GM12892 (cell line): ENCODE results near the gene GABPB1.
A peak's percentile ranks its signal among the peaks of the same experiment; 100 is the strongest.

Experiments
- DNase-seq: peaks from one replicate; pipeline ENCODE4 v3.0.0; 2011; ENCODE audit not compliant: insufficient read length
- FAIRE-seq: peaks from 2 replicates; lab custom pipeline; 2011; peaks lifted over from hg19 to GRCh38; lab: Jason Lieb, UNC
- POLR2A ChIP-seq: IDR thresholded peaks from 2 replicates; pipeline ENCODE4 v1.6.1; 2011; ENCODE audit warnings: low read depth, low read length, control low read depth
- POLR2AphosphoS5 ChIP-seq: IDR thresholded peaks from 2 replicates; pipeline ENCODE4 v1.6.1; 2011; ENCODE audit warnings: low read depth, low read length, control low read depth
- TAF1 ChIP-seq: IDR thresholded peaks from 2 replicates; pipeline ENCODE4 v1.6.1; 2011; ENCODE audit warnings: low read depth, mild to moderate bottlenecking, control low read depth, low read length, borderline replicate concordance

Gene GABPB1

GRCh38 chr15:50339717-50340116 lies 15.3 kb downstream of the GABPB1 start:
- FAIRE-seq (peak; percentile 76), DNase-seq (no peak)
- TF ChIP-seq POLR2A (no peak), POLR2AphosphoS5 (no peak), TAF1 (no peak)

DNA sequence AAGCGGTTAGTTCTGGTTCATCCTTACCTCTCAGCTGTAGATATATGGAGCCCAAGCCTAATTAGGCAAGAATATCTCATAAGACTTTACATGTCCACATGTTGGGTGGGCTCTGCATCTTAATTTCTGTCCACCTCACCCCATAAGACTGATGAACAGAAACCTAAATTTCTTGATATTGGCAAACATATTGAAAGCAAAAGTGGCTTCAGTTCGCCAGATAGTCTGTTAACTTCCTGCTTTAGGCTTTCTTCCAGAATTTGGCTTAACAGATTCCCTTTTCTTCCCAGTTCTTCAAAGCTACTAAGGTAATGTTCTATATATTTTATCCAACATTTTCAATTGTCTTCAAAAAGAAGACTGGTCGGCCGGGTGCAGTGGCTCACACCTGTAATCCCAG lies 19.7 kb downstream of the GABPB1 start:
- no peak for FAIRE-seq
- TF ChIP-seq POLR2AphosphoS5, result no peak
- TF ChIP-seq TAF1, result no peak
- TF ChIP-seq POLR2A, result no peak
- no peak for DNase-seq

DNA sequence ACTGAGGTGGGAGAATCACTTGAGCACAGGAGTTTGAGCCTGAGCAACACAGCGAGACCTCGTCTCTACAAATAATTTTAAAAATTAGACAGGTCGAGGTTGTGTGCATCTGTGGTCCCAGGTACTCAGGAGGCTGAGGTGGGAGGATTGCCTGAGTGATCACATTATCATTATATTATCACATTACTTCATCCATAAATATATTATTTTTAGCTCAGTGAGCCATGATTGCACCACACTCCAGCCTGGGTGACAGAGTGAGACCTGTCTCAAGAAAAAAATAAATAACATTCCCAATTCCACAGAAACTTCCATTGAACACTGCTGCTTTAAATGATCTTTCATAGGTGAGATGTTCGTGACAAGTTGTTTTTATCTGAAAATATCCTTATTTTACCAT lies 21.8 kb downstream of the GABPB1 start:
- DNase-seq (no peak), FAIRE-seq (no peak)
- no peak for TF ChIP-seq POLR2AphosphoS5
- TF ChIP-seq POLR2A, result no peak
- TF ChIP-seq TAF1, result no peak

DNA sequence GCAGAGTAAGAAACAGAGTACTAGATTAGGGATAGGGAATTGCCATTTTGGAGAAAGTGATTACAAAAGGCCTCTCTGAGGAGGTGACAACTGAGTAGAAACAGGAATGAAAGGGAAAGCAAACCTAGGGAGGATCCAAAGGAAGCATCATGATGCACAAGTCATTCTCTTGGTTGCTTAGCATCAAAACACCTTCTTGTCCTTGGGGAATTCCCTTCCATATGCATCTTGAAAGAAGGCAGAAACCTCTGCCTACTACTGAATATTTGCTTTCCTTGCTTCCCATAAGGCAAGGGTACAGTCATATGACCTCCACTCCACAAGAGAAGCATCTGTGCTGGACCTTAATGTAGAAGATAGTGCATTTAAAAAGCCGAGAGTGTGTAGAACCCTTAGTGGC lies 24.1 kb downstream of the GABPB1 start:
- TF ChIP-seq POLR2A (no peak), POLR2AphosphoS5 (no peak), TAF1 (no peak)
- DNase-seq, result no peak
- FAIRE-seq, result peak; percentile 30

- FAIRE-seq, result no peak
Observed at GRCh38 chr15:50328116-50328515, 26.9 kb downstream of the GABPB1 start.

DNA sequence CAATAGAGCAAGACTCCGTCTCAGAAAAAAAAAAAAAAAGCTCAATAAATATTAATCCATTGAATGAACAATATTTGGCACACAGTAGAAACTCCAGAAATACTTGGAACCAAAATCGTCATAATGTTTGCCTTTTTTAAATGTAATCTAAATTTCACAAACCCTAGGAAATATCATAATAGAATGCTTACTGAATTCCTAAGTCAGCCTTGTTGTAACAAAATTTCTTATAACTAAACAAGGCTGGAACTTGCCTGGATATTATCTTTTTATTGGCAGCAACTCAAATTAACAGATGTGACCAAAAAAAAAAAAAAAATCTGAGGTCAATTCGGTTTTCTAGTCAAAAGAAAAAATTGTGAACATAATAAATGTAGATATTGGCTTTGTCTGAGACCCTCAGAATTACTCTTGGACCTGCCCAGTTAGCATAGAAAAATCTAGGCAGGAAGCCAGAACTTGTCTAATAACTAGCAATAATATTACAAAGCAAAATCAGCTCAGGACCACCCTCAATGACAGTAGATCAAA lies 33.3 kb downstream of the GABPB1 start:
- TF ChIP-seq POLR2A (no peak), POLR2AphosphoS5 (no peak), TAF1 (no peak)
- FAIRE-seq (no peak), DNase-seq (no peak)

More at GRCh38 chr15:50328116-50328515, 26.9 kb downstream of the GABPB1 start:
- no peak for DNase-seq
- TF ChIP-seq TAF1 (no peak), POLR2AphosphoS5 (no peak)

GRCh38 chr15:50320504-50320903 lies 34.5 kb downstream of the GABPB1 start:
- no peak for TF ChIP-seq POLR2AphosphoS5
- no peak for TF ChIP-seq TAF1
- TF ChIP-seq POLR2A, result no peak
- FAIRE-seq (no peak), DNase-seq (no peak)

DNA sequence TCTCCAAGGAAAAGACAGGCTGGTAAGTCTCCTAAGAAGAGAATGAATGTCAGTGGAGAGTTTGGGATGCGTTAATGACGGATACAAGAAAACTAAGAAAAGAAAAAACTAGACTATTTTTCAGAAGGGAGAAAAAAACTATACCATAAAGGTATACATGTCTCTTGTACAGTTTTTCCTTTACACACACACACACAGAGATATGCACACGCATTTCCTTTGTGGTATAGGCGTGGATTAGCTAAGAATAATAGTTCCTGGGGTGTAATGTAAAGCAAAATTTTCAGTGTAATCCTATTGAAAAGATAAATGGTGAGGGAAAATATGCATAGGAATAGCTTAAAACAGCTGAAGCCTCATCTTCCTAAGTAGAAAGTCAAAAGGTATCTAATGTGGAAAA lies 36.3 kb downstream of the GABPB1 start:
- FAIRE-seq (no peak), DNase-seq (no peak)
- TF ChIP-seq TAF1, result no peak
- no peak for TF ChIP-seq POLR2AphosphoS5

GRCh38 chr15:50315814-50316630 lies 39.0 kb downstream of the GABPB1 start:
- FAIRE-seq, result peak; percentile 46
- TF ChIP-seq POLR2A (no peak), POLR2AphosphoS5 (no peak), TAF1 (no peak)
- DNase-seq, result no peak

GRCh38 chr15:50312636-50313035 lies 42.4 kb downstream of the GABPB1 start:
- DNase-seq (no peak), FAIRE-seq (no peak)
- no peak for TF ChIP-seq TAF1
- TF ChIP-seq POLR2AphosphoS5, result no peak
- no peak for TF ChIP-seq POLR2A

DNA sequence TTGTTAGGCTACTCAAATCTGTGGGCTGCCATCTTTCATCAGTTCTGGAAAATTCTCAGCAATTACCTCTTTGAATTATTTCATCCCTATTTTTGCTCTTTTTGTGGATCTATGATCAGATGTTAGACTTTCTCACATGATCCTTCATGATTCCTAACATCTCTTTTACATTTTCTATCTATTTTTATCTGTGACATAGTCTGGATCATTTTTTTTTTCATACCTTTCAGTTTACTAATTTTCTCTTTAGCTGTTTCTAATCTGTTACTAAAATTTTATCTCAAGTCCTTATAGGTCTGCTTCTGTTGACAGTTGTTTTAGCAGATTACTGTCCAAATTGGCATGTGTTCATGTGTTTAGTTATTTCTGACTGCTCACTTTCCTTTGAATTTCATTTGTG lies 47.2 kb downstream of the GABPB1 start:
- FAIRE-seq (no peak), DNase-seq (no peak)
- TF ChIP-seq POLR2AphosphoS5 (no peak), POLR2A (no peak), TAF1 (no peak)

DNA sequence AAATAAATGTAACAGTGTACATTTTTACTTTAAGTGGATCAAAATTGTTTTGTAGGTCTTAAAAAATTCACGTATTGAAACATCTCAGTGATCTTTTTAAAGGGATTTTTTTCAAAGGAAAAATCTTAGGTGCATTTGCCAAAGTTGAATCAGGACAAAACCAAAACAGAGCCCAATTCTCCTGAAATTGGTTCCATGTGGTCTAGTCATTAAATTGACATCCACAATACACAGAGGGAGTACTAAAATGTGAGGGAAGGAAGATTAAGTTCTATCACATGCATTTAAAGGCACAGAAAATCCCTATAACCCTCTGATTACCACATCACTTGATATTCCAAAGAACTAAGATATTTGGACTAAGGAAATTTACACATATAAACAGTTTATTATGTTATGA lies 50.2 kb downstream of the GABPB1 start:
- DNase-seq, result no peak
- no peak for TF ChIP-seq POLR2AphosphoS5
- FAIRE-seq, result no peak

DNA sequence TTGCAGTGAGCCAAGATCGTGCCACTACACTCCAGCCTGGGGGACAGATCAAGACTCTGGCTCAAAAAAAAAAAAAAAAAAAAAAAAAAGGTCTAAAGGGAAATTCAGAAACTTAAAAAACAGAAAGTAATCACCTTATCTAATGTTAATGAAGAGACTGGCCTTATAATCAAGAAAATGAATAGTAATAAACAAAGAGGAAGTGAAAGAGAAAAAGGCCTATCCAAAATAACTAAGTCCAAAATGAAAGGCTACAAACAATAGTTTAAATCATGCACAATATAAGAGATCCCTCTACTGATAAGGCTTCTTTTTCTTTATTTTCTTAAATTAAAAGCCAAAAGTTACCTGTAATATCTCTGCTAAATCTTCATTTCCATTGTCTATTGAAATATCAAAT lies 52.4 kb downstream of the GABPB1 start:
- FAIRE-seq (no peak), DNase-seq (no peak)
- no peak for TF ChIP-seq TAF1
- no peak for TF ChIP-seq POLR2A
- TF ChIP-seq POLR2AphosphoS5, result no peak
